ENCODE results near the gene SLBP.

Gene SLBP

DNA sequence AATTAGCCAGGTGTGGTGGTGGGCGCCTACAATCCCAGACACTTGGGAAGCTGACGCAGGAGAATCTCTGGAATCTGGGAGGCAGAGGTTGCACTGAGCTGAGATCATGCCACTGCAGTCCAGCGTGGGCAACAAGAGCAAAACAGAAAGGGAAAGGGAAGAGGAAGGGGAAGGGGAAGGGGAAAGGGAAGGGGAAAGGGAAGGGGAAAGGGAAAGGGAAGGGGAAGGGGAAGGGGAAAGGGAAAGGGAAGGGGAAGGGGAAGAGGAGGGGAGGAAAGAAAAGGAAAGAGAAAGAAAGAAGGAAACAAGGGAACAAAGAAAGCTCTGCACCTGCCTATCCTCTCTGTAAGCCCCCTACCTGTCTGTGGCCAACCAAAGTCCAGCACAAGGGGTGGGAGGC lies 63.2 kb downstream of the SLBP start:
- no peak for FAIRE-seq

DNA sequence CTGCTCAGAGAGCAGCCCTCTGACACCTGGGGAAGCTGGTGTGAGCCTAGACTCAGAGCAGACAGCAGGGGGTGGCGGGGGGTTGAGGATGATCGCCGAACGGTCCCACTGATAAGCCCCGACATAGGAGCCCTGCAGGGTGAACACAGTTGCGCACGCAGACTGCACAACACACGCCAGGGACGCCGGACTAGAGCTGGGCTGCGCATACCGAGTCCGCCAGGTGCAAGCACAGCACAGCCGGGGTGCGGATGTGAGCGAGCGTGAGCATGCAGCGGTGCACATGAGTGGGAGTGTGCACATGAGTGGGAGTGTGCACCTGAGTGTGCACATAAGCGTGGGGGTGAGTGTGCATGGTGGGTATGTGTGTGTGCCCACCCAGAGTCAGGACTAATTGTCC lies 64.7 kb downstream of the SLBP start:
- FAIRE-seq: no peak

DNA sequence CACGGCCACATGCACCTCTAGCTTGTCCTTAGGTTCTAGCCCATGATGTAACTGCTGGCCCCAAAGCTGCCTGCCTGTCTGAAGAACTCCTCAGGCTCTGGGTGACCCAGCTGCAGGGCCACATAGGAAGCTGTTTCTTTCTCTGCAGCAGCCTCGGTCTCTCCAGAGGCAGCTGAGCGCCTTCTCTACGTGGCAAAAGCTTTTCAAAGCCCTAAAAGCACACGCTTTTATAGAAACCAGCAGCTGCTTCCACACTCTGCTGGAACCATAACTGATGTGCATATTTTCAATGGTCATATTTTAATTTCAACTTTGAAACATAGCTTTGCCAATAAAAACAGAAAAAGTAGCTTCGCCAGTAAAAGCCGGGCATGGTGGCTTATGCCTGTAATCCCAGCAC lies 65.4 kb downstream of the SLBP start:
- no peak for FAIRE-seq

DNA sequence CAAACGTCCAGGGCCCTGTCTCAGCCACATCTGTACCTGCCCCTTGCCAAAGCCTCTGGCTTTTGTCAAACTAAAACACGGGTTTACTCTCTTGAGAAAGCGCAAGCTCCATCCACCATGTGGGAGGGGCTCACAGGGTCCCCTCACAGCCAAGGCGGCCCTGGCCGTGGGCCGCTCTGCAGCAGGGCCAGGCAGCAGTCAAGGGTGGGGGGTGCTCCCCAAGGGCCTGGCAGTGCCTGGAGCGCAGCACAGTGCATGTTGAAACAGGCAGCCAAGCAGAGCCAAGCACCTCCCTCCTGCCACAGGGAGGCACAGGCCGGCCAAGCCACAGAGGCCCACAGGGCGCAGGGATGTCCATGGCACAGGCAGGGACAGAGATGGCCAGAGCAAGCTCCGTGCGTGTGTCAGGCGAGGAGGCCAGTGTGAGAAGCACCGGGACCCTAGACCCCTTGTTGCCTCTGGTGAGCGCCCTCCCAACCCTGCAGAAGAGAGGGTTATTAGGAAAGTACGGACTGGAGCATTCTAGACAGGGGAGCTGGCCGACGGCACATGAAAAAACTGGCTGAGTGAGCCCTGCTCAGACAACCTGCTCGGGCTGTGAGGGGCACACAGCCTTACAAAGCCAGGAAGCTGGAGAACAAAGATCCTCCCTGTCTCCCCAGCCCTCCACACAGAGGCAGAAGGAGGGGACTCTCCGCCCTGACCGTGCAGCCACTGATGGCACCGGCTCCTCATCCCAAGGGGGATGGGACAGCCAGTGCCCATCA lies 67.0 kb downstream of the SLBP start:
- FAIRE-seq: no peak

DNA sequence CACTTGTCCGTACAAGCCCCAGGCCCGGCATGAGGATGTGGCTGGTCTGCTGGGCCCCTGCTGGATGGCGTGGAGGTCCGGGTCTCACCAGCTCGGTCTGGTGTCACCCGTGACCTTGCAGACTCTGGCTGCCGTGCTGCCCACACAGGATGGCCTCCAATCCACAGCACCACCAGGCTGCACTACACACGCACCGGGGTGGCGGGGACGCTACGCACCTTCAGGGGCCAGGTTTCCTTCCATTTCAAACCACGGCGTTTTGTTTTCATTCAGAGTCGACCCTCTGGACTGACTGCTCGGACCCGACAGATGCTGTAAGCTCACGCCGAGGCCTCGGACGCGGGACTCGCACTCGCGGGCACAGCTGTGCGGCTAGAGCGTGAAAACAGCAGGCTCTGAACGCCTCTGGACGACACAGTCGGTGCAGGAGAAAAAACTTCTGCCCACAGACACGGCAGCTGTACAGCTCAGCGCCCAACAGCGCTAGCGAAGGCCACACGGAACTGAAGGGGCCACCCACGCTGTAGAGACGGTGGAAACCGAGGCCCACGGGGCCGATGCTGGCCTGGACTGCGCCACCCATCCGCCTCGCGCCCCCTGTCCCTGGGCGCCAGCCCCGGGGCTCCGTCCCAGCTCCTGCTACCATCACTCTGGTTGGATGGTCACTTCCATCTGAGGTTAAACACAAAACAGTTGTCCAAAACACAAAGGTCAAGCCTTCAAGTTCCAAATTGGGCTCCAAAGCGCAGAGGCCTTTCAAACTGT lies 68.0 kb downstream of the SLBP start:
- FAIRE-seq: no peak

Data from endometrium (tissue), 2 donors.